ENCODE measurements around the gene MLC1.

MLC1 gene

GRCh38 chr22:50022171-50022819 is 62.9 kb downstream of the MLC1 start:
- H3K4me3 ChIP-seq (replicated peaks; ENCODE audit: low read depth, low read length), result no peak overlapping the region
- no peak for DNase-seq (ENCODE audit: extremely low read depth, low read depth)
- no peak for TF ChIP-seq CTCF (IDR thresholded peaks at IDR 0.05; ENCODE audit: low read depth, low read length, missing control alignments)

DNA sequence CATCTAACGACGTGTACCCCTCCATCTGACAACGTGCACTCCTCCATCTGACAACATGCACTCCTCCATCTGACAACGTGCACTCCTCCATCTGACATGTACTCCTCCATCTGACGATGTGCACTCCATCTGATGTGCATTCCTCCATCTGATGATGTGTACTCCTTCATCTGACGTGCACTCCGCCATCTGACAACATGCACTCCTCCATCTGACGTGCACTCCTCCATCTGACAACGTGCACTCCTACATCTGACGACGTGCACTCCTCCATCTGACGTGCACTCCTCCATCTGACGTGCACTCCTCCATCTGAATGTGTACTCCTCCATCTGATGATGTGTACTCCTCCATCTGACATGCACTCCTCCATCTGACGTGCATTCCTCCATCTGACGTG is 64.6 kb downstream of the MLC1 start:
- H3K4me3 ChIP-seq (replicated peaks; ENCODE audit: low read depth, low read length), result no peak overlapping the region
- DNase-seq (ENCODE audit: extremely low read depth, low read depth), result no peak
- no peak for TF ChIP-seq CTCF (IDR thresholded peaks at IDR 0.05; ENCODE audit: low read depth, low read length, missing control alignments)

DNA sequence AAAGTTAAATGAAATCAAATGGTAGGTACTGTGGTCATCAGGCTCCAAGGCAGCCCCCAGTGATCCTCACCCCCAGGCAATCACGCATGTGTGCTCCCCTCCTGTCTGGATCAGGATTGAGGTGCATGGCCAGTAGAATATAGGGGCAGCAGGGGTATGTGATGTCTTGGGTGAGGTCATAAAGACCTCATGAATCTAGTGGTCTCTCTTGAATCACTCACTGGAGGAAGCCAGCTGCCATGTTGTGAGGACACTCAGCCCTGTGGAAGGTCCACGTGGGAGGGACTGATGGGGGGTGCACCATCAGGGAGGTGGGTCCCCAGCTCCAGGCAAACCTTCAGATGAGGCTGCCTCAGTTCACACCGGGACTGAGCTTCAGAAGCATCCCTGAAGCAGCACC is 65.9 kb downstream of the MLC1 start:
- no peak for TF ChIP-seq CTCF (IDR thresholded peaks at IDR 0.05; ENCODE audit: low read depth, low read length, missing control alignments)
- no peak for DNase-seq (ENCODE audit: extremely low read depth, low read depth)
- no peak overlapping the region for H3K4me3 ChIP-seq (replicated peaks; ENCODE audit: low read depth, low read length)

GRCh38 chr22:50018608-50019285 is 66.5 kb downstream of the MLC1 start:
- TF ChIP-seq CTCF (IDR thresholded peaks at IDR 0.05; ENCODE audit: low read depth, low read length, missing control alignments), result no peak
- H3K4me3 ChIP-seq (replicated peaks; ENCODE audit: low read depth, low read length), result no peak overlapping the region
- DNase-seq (ENCODE audit: extremely low read depth, low read depth), result no peak

DNA sequence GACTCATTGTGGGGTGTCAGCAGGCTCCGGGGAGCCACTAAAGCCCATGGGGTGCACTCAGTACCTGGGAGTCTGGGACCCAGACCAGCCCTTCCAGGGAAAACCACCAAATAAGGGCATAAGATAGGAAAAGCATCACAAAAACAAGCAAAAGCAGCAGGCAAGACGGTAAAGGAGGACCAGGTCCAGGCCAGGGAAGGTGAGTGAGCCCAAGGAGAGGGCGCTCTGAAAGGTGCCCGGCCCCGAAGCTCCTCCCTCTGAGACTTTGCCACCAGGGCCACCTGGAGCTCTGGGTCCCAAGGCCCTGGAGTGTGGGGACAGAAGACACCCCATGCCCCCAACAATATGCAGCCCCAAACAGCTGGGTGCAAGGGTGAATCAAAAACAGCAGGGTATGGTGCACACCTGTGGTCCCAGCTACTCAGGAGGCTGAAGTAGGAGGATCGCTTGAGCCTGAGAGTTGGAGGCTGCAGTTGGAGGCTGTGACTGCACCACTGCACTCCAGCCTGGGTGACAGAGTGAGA is 67.5 kb downstream of the MLC1 start:
- DNase-seq (ENCODE audit: extremely low read depth, low read depth), result no peak
- no peak overlapping the region for H3K4me3 ChIP-seq (replicated peaks; ENCODE audit: low read depth, low read length)
- TF ChIP-seq CTCF (IDR thresholded peaks at IDR 0.05; ENCODE audit: low read depth, low read length, missing control alignments), result no peak

DNA sequence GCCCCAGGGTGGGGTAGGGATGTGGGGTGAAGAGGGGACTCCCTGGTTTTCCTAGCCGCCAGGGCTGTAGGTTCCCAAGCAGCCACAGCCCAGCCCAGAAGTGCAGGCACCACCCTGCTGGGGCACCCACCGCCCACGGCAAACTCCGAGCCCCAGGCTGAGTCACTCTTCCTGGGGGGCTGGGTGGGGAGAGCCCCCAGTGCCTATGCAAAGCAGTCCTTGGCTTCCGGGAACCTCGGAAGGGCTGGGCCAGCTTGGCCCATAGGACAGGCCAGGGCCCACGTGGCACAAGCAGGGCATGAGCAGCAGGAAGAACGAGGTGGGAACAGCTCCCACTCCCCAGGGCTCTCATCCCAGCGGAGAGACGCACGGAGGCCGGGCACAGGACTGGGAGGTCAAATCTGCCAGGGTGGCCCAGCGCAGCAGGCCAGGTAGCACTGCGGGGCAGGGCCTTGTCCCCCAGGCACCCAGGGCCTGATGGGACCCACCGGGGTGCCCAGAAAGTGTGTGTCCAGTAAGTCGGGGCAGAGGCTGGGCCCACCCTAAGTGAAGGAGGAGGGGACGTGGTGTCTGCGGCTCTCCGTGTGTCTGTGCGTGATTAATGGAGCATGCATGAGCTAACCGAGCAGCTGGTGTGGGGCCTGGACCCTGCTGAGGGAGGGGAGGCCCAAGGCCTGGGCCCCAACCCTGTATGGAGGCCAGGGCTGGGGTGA is 68.1 kb downstream of the MLC1 start:
- no peak for DNase-seq (ENCODE audit: extremely low read depth, low read depth)
- no peak for TF ChIP-seq CTCF (IDR thresholded peaks at IDR 0.05; ENCODE audit: low read depth, low read length, missing control alignments)
- no peak overlapping the region for H3K4me3 ChIP-seq (replicated peaks; ENCODE audit: low read depth, low read length)

Measured in HFF-Myc (cell line).